CD4-positive, alpha-beta T cell (primary cell): Measurements from ENCODE around the gene DAPK3. TPM values are rescaled to one million over a fixed set of nuclear protein-coding genes. Genes with fewer than 3 reads are reported as not detected.
"Not testable (repeated sequence)": the region's sequence is repeated elsewhere in the genome, so short reads cannot be mapped to it uniquely, and the experiment has no call there.

ENCODE experiments used
- ATAC-seq: fragments of 200-7000 bp; cut with Tn5 transposase; one replicate; pipeline ENCODE4 v1.10.0; 2022; ENCODE audit warnings: mild to moderate bottlenecking; ENCODE audit not compliant: poor library complexity
- CTCF ChIA-PET: fragments of 350-600 bp; sonication (Branson Sonifier 250); formaldehyde crosslinking; loops from one replicate; lab custom pipeline; 2021; ENCODE audit warnings: antibody characterized with exemption, inconsistent platforms; lab: Charles Lee
- POLR2A ChIA-PET: fragments of 350-600 bp; sonication (Branson Sonifier 250); formaldehyde crosslinking; loops from one replicate; lab custom pipeline; 2021; ENCODE audit warnings: antibody characterized with exemption, inconsistent platforms; lab: Charles Lee
- DNase-seq, 14 experiments: peaks; one replicate each; pipeline ENCODE4 v3.0.0-alpha.2; 2013 to 2020; ENCODE audit warnings: mixed read lengths in 2 of 14
- H3K27ac ChIP-seq, 2 donors: one replicate each; pipeline versions ENCODE4 v1.5.1 to v1.7.0; 2013; ENCODE audit warnings: low read length in 2 of 2, low read depth in 1 of 2, mild to moderate bottlenecking in 1 of 2
- H3K27me3 ChIP-seq, 2 experiments: 1 replicate in 1 of 2; 2 replicates in 1 of 2; pipeline versions ENCODE4 v1.6.1 to v1.7.0; 2013; ENCODE audit warnings: low read length in 2 of 2, control low read depth in 1 of 2, mild to moderate bottlenecking in 1 of 2, moderate library complexity in 1 of 2; ENCODE audit not compliant: insufficient read depth in 2 of 2, control insufficient read depth in 1 of 2
- H3K36me3 ChIP-seq: one replicate; pipeline ENCODE4 v1.6.1; 2013; ENCODE audit warnings: low read length, control low read depth; ENCODE audit not compliant: insufficient read depth
- H3K4me1 ChIP-seq: one replicate; pipeline ENCODE4 v1.6.1; 2013; ENCODE audit warnings: low read length, control low read depth; ENCODE audit not compliant: insufficient read depth
- H3K4me3 ChIP-seq: one replicate; pipeline ENCODE4 v1.5.1; 2013; ENCODE audit warnings: mild to moderate bottlenecking, low read length, moderate library complexity
- H3K9me3 ChIP-seq, 2 experiments: 1 replicate in 1 of 2; 2 replicates in 1 of 2; pipeline versions ENCODE4 v1.6.1 to v1.7.0; 2013; ENCODE audit warnings: low read length in 2 of 2, mild to moderate bottlenecking in 2 of 2, control low read depth in 1 of 2, moderate library complexity in 1 of 2; ENCODE audit not compliant: control insufficient read depth in 1 of 2, insufficient read depth in 1 of 2
- H3K27ac Mint-ChIP-seq: one replicate; pipeline ENCODE4 v1.8.0; 2020; ENCODE audit warnings: mixed read lengths
- H3K27me3 Mint-ChIP-seq: one replicate; pipeline ENCODE4 v1.8.0; 2021; ENCODE audit warnings: mixed read lengths
- H3K36me3 Mint-ChIP-seq: one replicate; pipeline ENCODE4 v1.8.0; 2021; ENCODE audit warnings: low read depth, mixed read lengths
- H3K4me1 Mint-ChIP-seq: one replicate; pipeline ENCODE4 v1.8.0; 2021; ENCODE audit warnings: low read depth, mixed read lengths
- H3K4me3 Mint-ChIP-seq: one replicate; pipeline ENCODE4 v1.8.0; 2020; ENCODE audit warnings: mild to moderate bottlenecking, mixed read lengths
- H3K9me3 Mint-ChIP-seq: one replicate; pipeline ENCODE4 v1.8.0; 2020; ENCODE audit warnings: mixed read lengths
- CTCF ChIP-seq: fragments of 200-600 bp; IDR thresholded peaks from one replicate; pipeline ENCODE4 v1.8.0; 2022; ENCODE audit warnings: antibody characterized with exemption, mild to moderate bottlenecking
- intact Hi-C, 2 experiments: fragments of 100-400 bp; cut with DNase I in 1 of 2; cut with micrococcal nuclease in 1 of 2; formaldehyde crosslinking; loops; one replicate each; pipeline versions ENCODE4 v1.15.1 to v1.9.0; 2023 to 2025; cut with DNase I, micrococcal nuclease
- total RNA-seq, 174 experiments: library from RNA in 2 of 174; stranded (reverse) in 2 of 174; gene quantifications; one replicate each; pipeline ENCODE4 v1.2.3 and lab custom pipeline; 2021 to 2026

DAPK3 gene
- total RNA-seq, 2 experiments from 2014 or later = 21.1 to 22.9 TPM

GRCh38 chr19:4012975-4013634, 42.2 kb upstream of the DAPK3 start:
- Mint-ChIP-seq H3K27ac (no peak overlapping the region), H3K4me3 (peak overlapping the region; percentile 58), H3K36me3 (peaks cover 26% of the 10 kb centered on the region), H3K4me1 (peaks cover 25% of the 10 kb centered on the region), H3K9me3 (no peaks in the 10 kb centered on the region), H3K27me3 (no peaks in the 10 kb centered on the region)
- ATAC-seq = no peak
- no peaks in the 10 kb centered on the region for H3K9me3 ChIP-seq
- H3K27me3 ChIP-seq = no peaks in the 10 kb centered on the region
- H3K4me1 ChIP-seq = peaks cover 66% of the 10 kb centered on the region
- CTCF ChIA-PET = no interaction called here
- H3K36me3 ChIP-seq = peaks cover 58% of the 10 kb centered on the region
- POLR2A ChIA-PET = no interaction called here
- no peak overlapping the region for H3K27ac ChIP-seq
- no peak overlapping the region for H3K4me3 ChIP-seq
- no peak for TF ChIP-seq CTCF
- intact Hi-C loops = no loop called here
- DNase-seq = peak in 1 of 14 experiments; percentile 18

- POLR2A ChIA-PET = no interaction called here
- H3K4me1 Mint-ChIP-seq = peaks cover 25% of the 10 kb centered on the region
- H3K9me3 ChIP-seq = no peaks in the 10 kb centered on the region
Observed at GRCh38 chr19:4012092-4012974, 41.4 kb upstream of the DAPK3 start.

GRCh38 chr19:4011430-4011829, 40.5 kb upstream of the DAPK3 start:
- Histone ChIP-seq H3K36me3 (peaks cover 55% of the 10 kb centered on the region), H3K4me1 (peaks cover 75% of the 10 kb centered on the region)
- H3K27ac ChIP-seq, ATAC-seq, H3K9me3 ChIP-seq, intact Hi-C loops, H3K27ac Mint-ChIP-seq, POLR2A ChIA-PET, H3K4me3 ChIP-seq, H3K9me3 Mint-ChIP-seq, H3K27me3 Mint-ChIP-seq, CTCF ChIA-PET, DNase-seq, H3K27me3 ChIP-seq: not testable (repeated sequence)
- Mint-ChIP-seq H3K36me3 (peaks cover 26% of the 10 kb centered on the region), H3K4me1 (peaks cover 25% of the 10 kb centered on the region), H3K4me3 (peak overlapping the region; percentile 51)

More at GRCh38 chr19:4012092-4012974, 41.4 kb upstream of the DAPK3 start:
- intact Hi-C loops = no loop called here
- CTCF ChIA-PET = interaction anchor here (0.5 kb wide), 1 partner anchor 32 kb away, joined by 5 read pairs; no protein-coding TSS in a partner anchor
- peaks cover 68% of the 10 kb centered on the region for H3K4me1 ChIP-seq
- ATAC-seq = no peak
- peaks cover 26% of the 10 kb centered on the region for H3K36me3 Mint-ChIP-seq
- H3K4me3 Mint-ChIP-seq = no peak overlapping the region
- no peak overlapping the region for H3K27ac Mint-ChIP-seq
- no peaks in the 10 kb centered on the region for H3K27me3 Mint-ChIP-seq
- H3K9me3 Mint-ChIP-seq = no peaks in the 10 kb centered on the region
- no peaks in the 10 kb centered on the region for H3K27me3 ChIP-seq
- no peak for TF ChIP-seq CTCF
- no peak overlapping the region for H3K27ac ChIP-seq
- H3K36me3 ChIP-seq = peaks cover 58% of the 10 kb centered on the region
- peak in 1 of 14 experiments; percentile 17 for DNase-seq
- H3K4me3 ChIP-seq = no peak overlapping the region
